Measurements from ENCODE around the gene TEX47.

TEX47 gene

GRCh38 chr7:88795553-88795952 lies at the start of gene TEX47:
TSS of gene TEX47 (minus strand) at chr7:88795737. CDS start at chr7:88794942, 795 bp downstream.
- no peak for DNase-seq (ENCODE audit: low spot score)
- Histone ChIP-seq H3K27ac (no peak within 1 kb of the TSS), H3K4me3 (no peak within 1 kb of the TSS)
- no peak for TF ChIP-seq CTCF (IDR thresholded peaks at IDR 0.05)

- DNase-seq (ENCODE audit: low spot score): no peak
- no peak overlapping the region for H3K4me3 ChIP-seq
- TF ChIP-seq CTCF (IDR thresholded peaks at IDR 0.05): no peak
- H3K27ac ChIP-seq: no peak overlapping the region
Observed at GRCh38 chr7:88845091-88845490, 49.6 kb upstream of the TEX47 start.

GRCh38 chr7:88842201-88842600 lies 46.7 kb upstream of the TEX47 start:
- DNase-seq (ENCODE audit: low spot score): no peak
- no peak for TF ChIP-seq CTCF (IDR thresholded peaks at IDR 0.05)
- Histone ChIP-seq H3K27ac (no peak overlapping the region), H3K4me3 (no peak overlapping the region)

- Histone ChIP-seq H3K4me3 (no peak overlapping the region), H3K27ac (no peak overlapping the region)
- TF ChIP-seq CTCF (IDR thresholded peaks at IDR 0.05): no peak
- no peak for DNase-seq (ENCODE audit: low spot score)
Observed at GRCh38 chr7:88835147-88835728, 39.7 kb upstream of the TEX47 start.

- H3K4me3 ChIP-seq: no peak overlapping the region
- no peak for DNase-seq (ENCODE audit: low spot score)
- TF ChIP-seq CTCF (IDR thresholded peaks at IDR 0.05): no peak
- no peak overlapping the region for H3K27ac ChIP-seq
Observed at GRCh38 chr7:88826222-88826621, 30.7 kb upstream of the TEX47 start.

- no peak for TF ChIP-seq CTCF (IDR thresholded peaks at IDR 0.05)
- no peak overlapping the region for H3K27ac ChIP-seq
- H3K4me3 ChIP-seq: no peak overlapping the region
- DNase-seq (ENCODE audit: low spot score): no peak
Observed at GRCh38 chr7:88818552-88818951, 23.0 kb upstream of the TEX47 start.

GRCh38 chr7:88806280-88807037 lies 10.9 kb upstream of the TEX47 start:
- DNase-seq (ENCODE audit: low spot score): no peak
- TF ChIP-seq CTCF (IDR thresholded peaks at IDR 0.05): no peak
- H3K27ac ChIP-seq: no peak overlapping the region
- H3K4me3 ChIP-seq: no peak overlapping the region
